Left forelimb (tissue), 1 donor: Measurements from ENCODE around the gene GAL3ST2.
"Not testable (repeated sequence)": the region's sequence is repeated elsewhere in the genome, so short reads cannot be mapped to it uniquely, and the experiment has no call there.

ENCODE experiments used
- DNase-seq: peaks from one replicate; pipeline ENCODE4 v3.0.0-alpha.2; 2018; ENCODE audit warnings: low spot score

The GAL3ST2 gene

GRCh38 chr2:241776336-241777169 lies at the start of gene GAL3ST2:
GAL3ST2 (plus strand) TSS chr2:241776822; CDS start chr2:241776956, 134 bp downstream.
- no peak for DNase-seq

DNA sequence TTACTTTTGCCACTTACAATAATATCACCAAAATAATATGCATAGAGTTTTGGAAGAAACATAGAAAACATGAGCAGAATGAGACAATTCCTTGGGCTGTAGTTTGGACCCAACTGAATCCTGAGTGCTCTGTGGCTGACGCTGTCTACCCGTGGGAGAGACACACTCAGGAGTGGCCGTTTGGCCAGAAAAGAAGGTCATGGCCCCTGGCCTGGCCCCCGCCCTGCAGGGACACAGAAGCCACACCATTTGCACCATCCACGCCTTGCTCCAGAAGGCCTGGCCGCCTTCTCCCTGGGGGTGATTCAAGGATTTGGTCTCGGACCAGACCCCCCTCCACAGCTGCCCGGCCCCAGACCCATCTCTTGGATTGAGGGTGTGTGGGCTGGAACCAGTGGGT lies 48.6 kb upstream of the GAL3ST2 start:
- DNase-seq: no peak

DNA sequence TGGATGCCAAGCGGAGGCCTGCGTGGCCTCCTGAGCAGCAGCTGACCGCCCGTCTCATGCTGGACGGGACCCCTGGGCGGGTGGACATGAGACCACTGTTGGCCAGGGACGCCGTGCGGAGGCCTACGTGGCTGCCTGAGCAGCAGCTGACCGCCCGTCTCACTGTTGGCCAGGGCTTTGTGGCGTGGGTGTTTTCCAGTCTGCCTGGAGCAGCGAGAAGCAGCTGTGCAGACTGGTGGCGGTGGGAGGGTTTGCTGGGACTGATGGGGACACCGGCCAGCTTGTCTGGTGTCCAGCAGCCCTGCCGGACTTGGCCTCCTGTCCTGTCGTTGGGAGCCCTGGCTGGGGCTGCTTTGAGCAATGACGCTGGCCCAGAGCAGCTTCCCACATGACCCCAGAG lies 48.0 kb upstream of the GAL3ST2 start:
- DNase-seq: no peak

DNA sequence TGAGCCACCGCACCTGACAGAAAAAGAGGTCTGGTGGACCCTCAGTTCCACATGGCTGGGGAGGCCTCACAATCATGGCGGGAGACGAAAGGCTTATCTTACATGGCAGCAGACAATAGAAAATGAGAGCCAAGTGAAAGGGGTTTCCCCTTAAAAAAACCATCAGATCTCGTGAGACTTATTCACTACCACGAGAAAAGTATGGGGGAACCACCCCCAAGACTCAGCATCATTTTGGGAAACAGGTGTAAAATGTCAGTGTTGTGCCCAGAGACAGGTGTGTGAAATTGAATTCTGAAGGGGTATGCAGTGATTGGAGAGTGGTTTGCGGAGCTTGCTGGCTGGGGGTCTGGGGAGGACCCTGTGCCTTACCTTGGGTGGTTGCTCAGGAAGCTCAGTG lies 46.8 kb upstream of the GAL3ST2 start:
- DNase-seq: no peak

DNA sequence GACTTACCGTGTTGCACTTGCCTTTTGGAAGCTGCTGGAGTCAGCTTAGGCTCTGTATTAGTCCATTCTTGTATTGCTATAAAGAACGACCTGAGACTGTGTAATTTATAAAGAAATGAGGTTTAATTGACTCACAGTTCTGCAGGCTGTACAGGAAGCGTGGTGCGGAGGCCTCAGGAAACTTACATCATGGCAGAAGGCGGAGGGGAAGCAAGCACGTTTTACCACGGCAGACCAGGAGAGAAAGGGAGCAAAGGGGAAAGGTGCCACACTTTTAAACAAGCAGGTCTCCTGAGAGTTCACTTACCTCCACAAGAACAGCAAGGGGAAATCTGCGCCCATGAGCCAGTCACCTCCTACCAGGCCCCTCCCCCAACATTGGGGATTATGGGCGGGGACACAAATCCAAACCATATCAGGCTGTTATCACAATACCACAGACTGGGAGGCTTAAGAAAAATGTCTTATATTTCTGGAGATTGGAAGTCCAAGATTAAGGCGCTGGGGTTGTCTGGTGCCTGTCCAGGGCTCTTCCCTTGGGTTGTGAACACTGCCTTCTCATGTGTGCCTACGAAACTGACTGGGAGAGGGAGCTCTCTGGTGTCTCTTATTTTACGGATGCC lies 45.8 kb upstream of the GAL3ST2 start:
- DNase-seq: no peak

DNA sequence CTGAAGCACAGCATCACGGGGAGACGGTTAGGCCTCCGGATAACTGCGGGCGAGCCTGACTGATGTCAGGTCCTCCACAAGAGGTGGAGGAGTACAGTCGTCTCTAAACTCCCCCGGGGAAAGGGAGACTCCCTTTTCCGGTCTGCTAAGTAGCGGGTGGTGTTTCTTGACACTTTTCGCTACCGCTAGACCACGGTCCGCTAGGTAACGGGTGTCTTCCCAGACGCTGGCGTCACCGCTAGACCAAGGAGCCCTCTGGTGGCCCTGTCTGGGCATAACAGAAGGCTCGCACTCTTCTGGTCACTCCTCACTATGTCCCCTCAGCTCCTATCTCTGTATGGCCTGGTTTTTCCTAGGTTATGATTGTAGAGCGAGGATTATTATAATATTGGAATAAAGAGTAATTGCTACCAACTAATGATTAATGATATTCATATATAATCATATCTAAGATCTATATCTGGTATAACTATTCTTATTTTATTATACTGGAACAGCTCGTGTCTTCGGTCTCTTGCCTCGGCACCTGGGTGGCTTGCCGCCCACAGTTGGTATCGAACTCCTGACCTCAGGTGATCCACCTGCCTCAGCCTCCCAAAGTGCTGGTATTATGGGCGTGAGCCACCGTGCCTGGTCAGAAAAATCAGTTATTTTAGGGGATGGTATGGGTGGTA lies 44.0 kb upstream of the GAL3ST2 start:
- not testable (repeated sequence) for DNase-seq

DNA sequence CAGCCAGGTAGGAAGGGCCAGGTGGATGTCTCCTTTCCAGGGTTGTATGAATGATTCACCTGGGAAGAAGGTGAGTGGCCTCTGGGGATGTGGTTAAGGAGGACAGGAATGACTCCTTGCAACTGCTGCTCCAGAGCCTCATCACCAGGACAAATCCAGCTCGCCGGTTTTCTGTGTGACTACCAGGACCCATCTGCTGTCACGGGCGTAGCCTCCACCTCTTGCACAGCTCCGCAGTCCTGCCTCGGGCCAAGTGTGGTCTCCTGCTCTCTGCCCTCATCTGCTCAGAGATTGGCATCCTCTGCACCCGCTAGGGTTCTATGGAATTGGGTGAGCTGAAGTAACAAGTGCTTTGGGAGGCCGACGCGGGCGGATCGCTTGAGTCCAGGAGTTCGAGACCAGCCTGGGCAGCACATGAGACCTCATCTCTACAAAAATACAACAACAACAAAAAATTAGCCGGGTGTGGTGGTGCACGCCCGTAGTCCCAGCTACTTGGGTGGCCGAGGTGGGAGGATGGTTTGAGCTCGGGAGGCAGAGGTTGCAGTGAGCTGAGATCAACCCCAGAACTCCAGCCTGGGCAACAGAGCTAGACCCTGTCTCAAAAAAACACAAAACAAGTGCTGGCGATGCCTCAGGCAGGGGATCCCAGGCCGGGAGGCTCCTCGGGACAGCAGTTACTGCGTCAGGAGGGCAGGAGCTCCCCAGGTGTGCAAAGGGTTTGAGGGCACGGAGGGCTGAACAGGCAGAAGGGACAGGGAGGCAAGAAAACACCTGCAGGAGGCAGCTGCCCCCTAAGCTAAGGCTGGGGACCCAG lies 43.0 kb upstream of the GAL3ST2 start:
- DNase-seq: no peak

- no peak for DNase-seq
These were observed 42.5 kb upstream of the GAL3ST2 start for GRCh38 chr2:241734208-241734466.

DNA sequence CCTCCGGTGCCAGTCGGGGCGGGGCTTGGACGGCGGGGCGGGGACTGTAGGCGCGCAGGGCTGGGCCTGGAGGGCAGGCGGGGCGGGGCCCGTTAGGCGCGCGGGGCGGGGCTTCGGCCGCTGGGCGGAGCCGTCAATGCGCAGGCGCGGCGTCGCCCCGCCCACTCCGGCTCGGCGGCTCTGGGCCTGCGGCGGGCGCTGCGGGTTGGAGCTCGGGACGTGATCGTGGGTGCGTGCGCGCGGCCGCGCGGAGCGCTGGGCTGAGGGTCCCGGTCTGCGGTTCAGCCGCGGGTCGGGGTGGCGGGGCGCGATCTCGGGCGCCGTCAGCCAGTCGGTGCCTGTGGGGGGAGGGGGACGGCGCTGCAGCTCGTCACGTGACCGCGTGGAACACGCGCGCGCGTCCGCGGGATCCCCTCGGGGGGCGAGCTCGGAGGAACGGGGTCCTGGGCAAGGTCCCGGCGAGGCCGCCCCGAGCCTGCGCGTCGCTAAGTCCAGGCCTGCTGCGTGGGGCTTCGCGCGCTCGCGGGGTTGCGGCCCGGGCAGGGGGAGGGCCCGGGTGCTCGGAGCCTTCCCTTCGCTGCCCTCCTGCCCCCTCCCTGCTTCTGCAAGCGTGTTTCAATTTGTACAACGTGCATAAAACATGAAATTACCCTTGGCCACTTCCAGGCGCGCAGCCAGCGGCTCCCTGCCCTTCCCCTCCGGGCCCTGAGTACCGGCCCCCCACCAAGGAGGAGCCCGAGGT lies 42.0 kb upstream of the GAL3ST2 start, which contains the start of gene D2HGDH:
D2HGDH (plus strand) TSS at position 164 of the 742 bp plus-strand sequence. CDS start 595 bp downstream, outside the sequence.
- peak; percentile 96 for DNase-seq

GRCh38 chr2:241736111-241736510 lies 40.5 kb upstream of the GAL3ST2 start:
- DNase-seq: no peak

GRCh38 chr2:241738040-241738686 lies 38.5 kb upstream of the GAL3ST2 start:
- DNase-seq: no peak

DNA sequence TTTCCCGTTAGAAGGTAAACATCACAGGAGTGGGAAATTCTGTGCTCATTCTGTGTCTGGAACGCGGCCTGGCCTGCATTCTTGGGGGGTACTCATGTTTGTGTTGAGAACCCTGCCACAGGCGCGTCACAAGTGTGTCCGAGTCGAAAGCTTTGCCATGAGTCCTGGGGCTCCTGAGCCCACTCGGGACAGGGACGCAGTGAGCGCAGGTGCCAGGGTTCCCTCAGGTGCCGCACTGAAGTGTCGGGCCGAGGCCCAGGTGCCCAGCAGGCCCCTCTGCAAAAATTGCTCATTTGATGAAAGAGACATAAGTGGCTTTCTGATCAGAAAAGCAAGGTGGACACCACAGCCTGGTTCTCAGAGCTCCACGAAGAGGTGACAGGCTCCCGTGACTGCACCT lies 37.4 kb upstream of the GAL3ST2 start:
- no peak for DNase-seq

- DNase-seq: no peak
These were observed 37.0 kb upstream of the GAL3ST2 start for GRCh38 chr2:241739651-241740050.

GRCh38 chr2:241741016-241741415 lies 35.6 kb upstream of the GAL3ST2 start:
- DNase-seq: no peak

DNA sequence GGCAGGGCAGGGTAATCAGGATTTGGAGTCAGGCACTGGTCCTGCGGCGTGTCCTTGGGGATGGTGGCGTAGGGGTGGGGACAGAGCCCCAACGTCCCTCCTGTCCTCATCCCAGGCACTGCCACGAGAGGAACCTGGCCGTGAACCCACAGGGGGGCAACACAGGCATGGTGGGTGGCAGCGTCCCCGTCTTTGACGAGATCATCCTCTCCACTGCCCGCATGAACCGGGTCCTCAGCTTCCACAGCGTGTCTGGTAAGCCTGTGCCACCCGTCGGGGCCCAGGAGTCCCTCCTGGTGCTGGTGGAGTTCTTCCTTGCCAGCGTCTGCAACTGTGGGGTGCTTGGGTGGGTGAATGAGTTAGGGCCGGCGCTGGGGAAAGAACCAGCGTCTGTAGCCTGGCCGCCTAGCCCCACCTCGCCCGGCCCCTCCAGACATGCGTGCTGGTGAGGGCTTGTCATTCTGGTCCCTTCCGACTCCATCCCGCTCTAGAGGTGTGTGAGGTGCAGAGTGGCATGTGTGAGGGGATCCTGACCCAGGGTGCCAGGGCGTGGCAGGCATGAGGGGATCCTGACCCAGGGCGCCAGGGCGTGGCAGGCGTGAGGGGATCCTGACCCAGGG lies 34.2 kb upstream of the GAL3ST2 start:
- DNase-seq: no peak

DNA sequence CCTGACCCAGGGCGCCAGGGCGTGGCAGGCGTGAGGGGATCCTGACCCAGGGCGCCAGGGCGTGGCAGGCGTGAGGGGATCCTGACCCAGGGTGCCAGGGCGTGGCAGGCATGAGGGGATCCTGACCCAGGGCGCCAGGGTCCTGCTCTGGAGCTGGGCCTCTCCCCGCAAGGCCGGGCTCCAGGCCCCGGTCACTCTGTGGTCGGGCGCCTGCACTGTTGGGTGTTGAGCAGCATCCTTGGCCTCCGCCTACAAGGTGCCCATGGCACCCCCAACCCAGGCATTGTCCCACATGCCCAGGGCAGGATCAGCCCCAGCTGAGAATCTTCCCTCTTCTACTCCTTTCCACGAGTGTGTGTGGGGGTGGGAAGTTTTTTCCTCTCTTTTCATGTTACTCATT lies 33.6 kb upstream of the GAL3ST2 start:
- not testable (repeated sequence) for DNase-seq

GRCh38 chr2:241743620-241744019 lies 33.0 kb upstream of the GAL3ST2 start:
- DNase-seq: no peak

- no peak for DNase-seq
These were observed 32.4 kb upstream of the GAL3ST2 start for GRCh38 chr2:241744028-241744754.

GRCh38 chr2:241745276-241745675 lies 31.3 kb upstream of the GAL3ST2 start:
- DNase-seq: no peak

- DNase-seq: no peak
These were observed 30.5 kb upstream of the GAL3ST2 start for GRCh38 chr2:241746084-241746483.
